Left ventricle myocardium inferior (tissue), 1 donor: ENCODE measurements around the gene ZNF274. TPM values are rescaled to one million over a fixed set of nuclear protein-coding genes. Genes with fewer than 3 reads are reported as not detected.

Experiments
- DNase-seq: peaks from one replicate; pipeline ENCODE4 v3.0.0-alpha.2; 2020
- H3K27ac ChIP-seq: fragments of 200-600 bp; replicated peaks from 2 replicates; pipeline ENCODE4 v1.8.0; 2021
- H3K27me3 ChIP-seq: fragments of 200-600 bp; 2 replicates; pipeline ENCODE4 v1.8.0; 2021; ENCODE audit warnings: low read depth
- H3K36me3 ChIP-seq: fragments of 200-600 bp; 2 replicates; pipeline ENCODE4 v1.8.0; 2021
- H3K4me1 ChIP-seq: fragments of 200-600 bp; 2 replicates; pipeline ENCODE4 v1.8.0; 2021
- H3K4me3 ChIP-seq: fragments of 200-600 bp; 2 replicates; pipeline ENCODE4 v1.8.0; 2021; ENCODE audit warnings: mild to moderate bottlenecking, moderate library complexity
- H3K9me3 ChIP-seq: fragments of 200-600 bp; replicated peaks from 2 replicates; pipeline ENCODE4 v1.8.0; 2021
- CTCF ChIP-seq: fragments of 200-600 bp; IDR thresholded peaks from 2 replicates; pipeline ENCODE4 v1.8.0; 2021; ENCODE audit warnings: antibody characterized with exemption, mild to moderate bottlenecking, borderline replicate concordance
- intact Hi-C: fragments of 100-400 bp; cut with micrococcal nuclease; formaldehyde crosslinking; loops from one replicate; pipeline ENCODE4 v1.11.0; 2022
- total RNA-seq: library from RNA; stranded (reverse); fragmentation: NEBNext Ultra II Directional; extraction: Animal tissue kit (Norgen Biotek cat#: 25700); gene quantifications from one replicate; pipeline ENCODE4 v1.2.1, GENCODE V29; 2021
- donor health status: DM: no; HTN: yes; CAD: no; lungs with severe emphysema.

ZNF274 gene
- total RNA-seq, 1 donor from 2014 or later: 19.3 TPM

- intact Hi-C loops: no loop called here
- peaks cover 17% of the 10 kb centered on the region for H3K36me3 ChIP-seq
- H3K9me3 ChIP-seq: peaks cover 100% of the 10 kb centered on the region
- no peak for DNase-seq
- no peak for TF ChIP-seq CTCF
- no peak overlapping the region for H3K4me3 ChIP-seq
- H3K27me3 ChIP-seq: no peaks in the 10 kb centered on the region
- H3K27ac ChIP-seq: no peak overlapping the region
- H3K4me1 ChIP-seq: no peaks in the 10 kb centered on the region
Observed at GRCh38 chr19:58166708-58167280, 16.1 kb upstream of the ZNF274 start.

GRCh38 chr19:58170860-58171259 is 12.0 kb upstream of the ZNF274 start:
- no peaks in the 10 kb centered on the region for H3K27me3 ChIP-seq
- no peak overlapping the region for H3K27ac ChIP-seq
- H3K9me3 ChIP-seq: peaks cover 100% of the 10 kb centered on the region
- TF ChIP-seq CTCF: no peak
- H3K4me1 ChIP-seq: no peaks in the 10 kb centered on the region
- intact Hi-C loops: no loop called here
- H3K4me3 ChIP-seq: no peak overlapping the region
- peaks cover 26% of the 10 kb centered on the region for H3K36me3 ChIP-seq
- no peak for DNase-seq

GRCh38 chr19:58181902-58182576 is 822 bp upstream of the ZNF274 start:
- no peaks in the 10 kb centered on the region for H3K27me3 ChIP-seq
- H3K4me1 ChIP-seq: peaks cover 21% of the 10 kb centered on the region
- peak overlapping the region; percentile 98 for H3K27ac ChIP-seq
- peak; percentile 29 for DNase-seq
- peaks cover 90% of the 10 kb centered on the region for H3K9me3 ChIP-seq
- peak overlapping the region; percentile 82 for H3K4me3 ChIP-seq
- peaks cover 79% of the 10 kb centered on the region for H3K36me3 ChIP-seq
- TF ChIP-seq CTCF: peak; percentile 65
- intact Hi-C loops: no loop called here

- intact Hi-C loops: no loop called here
- Histone ChIP-seq H3K36me3 (peaks cover 79% of the 10 kb centered on the region), H3K27me3 (no peaks in the 10 kb centered on the region), H3K27ac (peak overlapping the region; percentile 98), H3K4me3 (peak overlapping the region; percentile 82), H3K4me1 (peaks cover 21% of the 10 kb centered on the region), H3K9me3 (peaks cover 90% of the 10 kb centered on the region)
- no peak for DNase-seq
- TF ChIP-seq CTCF: no peak
Observed at GRCh38 chr19:58182577-58182988, 278 bp upstream of the ZNF274 start.

GRCh38 chr19:58183817-58184215 is 955 bp downstream of the ZNF274 start:
- Histone ChIP-seq H3K27ac (peak overlapping the region; percentile 98), H3K4me3 (peak overlapping the region; percentile 82), H3K9me3 (peaks cover 90% of the 10 kb centered on the region), H3K4me1 (peaks cover 21% of the 10 kb centered on the region), H3K36me3 (peaks cover 79% of the 10 kb centered on the region), H3K27me3 (no peaks in the 10 kb centered on the region)
- intact Hi-C loops: no loop called here
- DNase-seq: no peak
- no peak for TF ChIP-seq CTCF
